GM12878 (cell line): ENCODE data around the gene LCP1. TPM values are rescaled to one million over a fixed set of nuclear protein-coding genes. Genes with fewer than 3 reads are reported as not detected.

Source experiments
- CREM ChIP-seq: IDR thresholded peaks from 2 replicates; pipeline ENCODE4 v1.6.1; 2014; ENCODE audit warnings: antibody characterized with exemption, low read depth
- CTCF ChIP-seq, 3 experiments: IDR thresholded peaks in 2 of 3; conservative IDR thresholded peaks in 1 of 3; 2 replicates each; pipeline ENCODE4 v1.5.1; 2011; ENCODE audit warnings: low read depth in 3 of 3, low read length in 3 of 3, mild to moderate bottlenecking in 3 of 3, control low read depth in 2 of 3, moderate library complexity in 2 of 3, inconsistent platforms in 1 of 3, mixed read lengths in 1 of 3; ENCODE audit not compliant: control insufficient read depth in 2 of 3, insufficient read depth in 1 of 3; ENCODE audit errors: extremely low read depth in 1 of 3
- EGR1 ChIP-seq, 2 experiments: IDR thresholded peaks; 1 replicate in 1 of 2; 2 replicates in 1 of 2; pipeline ENCODE4 v1.6.1; 2011 to 2012; ENCODE audit warnings: low read depth in 2 of 2, low read length in 2 of 2, borderline replicate concordance in 1 of 2, mild to moderate bottlenecking in 1 of 2, moderate library complexity in 1 of 2
- EP300 ChIP-seq, 2 experiments: fragments of 150-350 bp in 1 of 2; IDR thresholded peaks; 2 replicates each; pipeline ENCODE4 v1.6.1; 2011 to 2012; ENCODE audit warnings: low read depth in 2 of 2, low read length in 2 of 2, borderline replicate concordance in 1 of 2, improper control_type of control experiment in 1 of 2, inconsistent platforms in 1 of 2; ENCODE audit not compliant: control insufficient read depth in 1 of 2
- ETV6 ChIP-seq, 2 experiments: fragments of 450-650 bp in 1 of 2; IDR thresholded peaks in 1 of 2; conservative IDR thresholded peaks in 1 of 2; 2 replicates each; pipeline ENCODE4 v1.6.1; 2014; ENCODE audit warnings: antibody characterized with exemption in 1 of 2, borderline replicate concordance in 1 of 2, low read depth in 1 of 2, mild to moderate bottlenecking in 1 of 2, moderate library complexity in 1 of 2
- EZH2 ChIP-seq: IDR thresholded peaks from 2 replicates; pipeline ENCODE4 v1.6.1; 2012; ENCODE audit warnings: low read depth, mild to moderate bottlenecking, control low read depth, inconsistent platforms, low read length, borderline replicate concordance; ENCODE audit not compliant: control insufficient read depth
- FOXM1 ChIP-seq: IDR thresholded peaks from 2 replicates; pipeline ENCODE4 v1.6.1; 2012; ENCODE audit warnings: low read depth, mild to moderate bottlenecking, inconsistent platforms, low read length, moderate library complexity
- HDAC2 ChIP-seq: fragments of 200-600 bp; sonication (generic); IDR thresholded peaks from 2 replicates; pipeline ENCODE4 v1.6.1; 2017
- MLLT1 ChIP-seq: fragments of 450-650 bp; IDR thresholded peaks from 2 replicates; pipeline ENCODE4 v1.6.1; 2016; ENCODE audit warnings: mild to moderate bottlenecking
- MTA2 ChIP-seq: fragments of 450-650 bp; IDR thresholded peaks from 2 replicates; pipeline ENCODE4 v1.6.1; 2016; ENCODE audit warnings: low read depth, mild to moderate bottlenecking, moderate library complexity
- MTA3 ChIP-seq: IDR thresholded peaks from 2 replicates; pipeline ENCODE4 v1.6.1; 2012; ENCODE audit warnings: low read length, inconsistent platforms, borderline replicate concordance
- NFXL1 ChIP-seq: fragments of 450-650 bp; IDR thresholded peaks from 2 replicates; pipeline ENCODE4 v1.6.1; 2017; ENCODE audit warnings: antibody characterized with exemption, mild to moderate bottlenecking, borderline replicate concordance
- NFYB ChIP-seq: IDR thresholded peaks from 2 replicates; pipeline ENCODE4 v1.6.1; 2011; ENCODE audit warnings: low read depth, mild to moderate bottlenecking, low read length, improper control_type of control experiment, moderate library complexity; ENCODE audit not compliant: insufficient read depth
- NR2C1 ChIP-seq: fragments of 450-650 bp; IDR thresholded peaks from 2 replicates; pipeline ENCODE4 v1.6.1; 2017; ENCODE audit warnings: antibody characterized with exemption, mild to moderate bottlenecking, moderate library complexity
- PBX3 ChIP-seq: IDR thresholded peaks from 2 replicates; pipeline ENCODE4 v1.6.1; 2011; ENCODE audit warnings: mild to moderate bottlenecking, low read depth, low read length, moderate library complexity; ENCODE audit not compliant: insufficient replicate concordance
- POLR2A ChIP-seq: IDR thresholded peaks from 2 replicates; pipeline ENCODE4 v1.6.1; 2011; ENCODE audit warnings: low read depth, mild to moderate bottlenecking, low read length
- POLR2AphosphoS2 ChIP-seq: IDR thresholded peaks from 2 replicates; pipeline ENCODE4 v1.6.1; 2011; ENCODE audit warnings: low read depth, mild to moderate bottlenecking, low read length, improper control_type of control experiment, moderate library complexity
- POU2F2 ChIP-seq: IDR thresholded peaks from 3 replicates; pipeline ENCODE4 v1.6.1; 2011; ENCODE audit warnings: low read depth, mild to moderate bottlenecking, low read length, borderline replicate concordance
- RAD21 ChIP-seq: IDR thresholded peaks from 2 replicates; pipeline ENCODE4 v1.6.1; 2011; ENCODE audit warnings: mild to moderate bottlenecking, low read depth, low read length, moderate library complexity; ENCODE audit not compliant: insufficient read depth
- YY1 ChIP-seq: IDR thresholded peaks from 2 replicates; pipeline ENCODE4 v1.6.1; 2011; ENCODE audit warnings: low read depth, mild to moderate bottlenecking, low read length
- ZSCAN29 ChIP-seq: fragments of 450-650 bp; IDR thresholded peaks from 2 replicates; pipeline ENCODE4 v1.6.1; 2017; ENCODE audit warnings: mild to moderate bottlenecking, moderate library complexity
- polyA plus RNA-seq, 11 experiments: library from polyadenylated mRNA; depleted of rRNA in 4 of 11; unstranded in 6 of 11; stranded (reverse) in 5 of 11; fragments of >200 nt; fragmentation: Nextera tagmentation in 4 of 11; fragmentation: Illumina TruSeq in 1 of 11; extraction: Ambion mirVana in 4 of 11; extraction: Trizol in 1 of 11; gene quantifications; 1 replicate in 1 of 11; 2 replicates in 10 of 11; pipeline versions ENCODE4 v1.2.1 to v1.2.3, GENCODE V29; 2011 to 2016; ENCODE audit warnings: inconsistent platforms in 2 of 11, missing spikeins in 2 of 11, low read depth in 1 of 11
- total RNA-seq, 4 experiments: library from RNA; depleted of rRNA in 3 of 4; stranded (reverse); fragments of >200 nt in 3 of 4; fragmentation: Illumina TruSeq in 1 of 4; extraction: Trizol in 1 of 4; gene quantifications; 2 replicates each; pipeline versions ENCODE4 v1.2.1 to v1.2.3, GENCODE V29; 2013 to 2021
- TF ChIP-seq, protein P1 (sequence below): fragments of 450-650 bp; formaldehyde crosslinking; IDR thresholded peaks from 2 replicates; pipeline ENCODE4 v1.4.0; 2020; ENCODE audit warnings: mild to moderate bottlenecking, moderate library complexity

LCP1 gene
- total and polyA plus RNA-seq, 10 of the 15 experiments (the other 5 are each of a cell fraction or from before 2014, with no cell fraction given): 775 to 2,201 (median 1,556) TPM

DNA sequence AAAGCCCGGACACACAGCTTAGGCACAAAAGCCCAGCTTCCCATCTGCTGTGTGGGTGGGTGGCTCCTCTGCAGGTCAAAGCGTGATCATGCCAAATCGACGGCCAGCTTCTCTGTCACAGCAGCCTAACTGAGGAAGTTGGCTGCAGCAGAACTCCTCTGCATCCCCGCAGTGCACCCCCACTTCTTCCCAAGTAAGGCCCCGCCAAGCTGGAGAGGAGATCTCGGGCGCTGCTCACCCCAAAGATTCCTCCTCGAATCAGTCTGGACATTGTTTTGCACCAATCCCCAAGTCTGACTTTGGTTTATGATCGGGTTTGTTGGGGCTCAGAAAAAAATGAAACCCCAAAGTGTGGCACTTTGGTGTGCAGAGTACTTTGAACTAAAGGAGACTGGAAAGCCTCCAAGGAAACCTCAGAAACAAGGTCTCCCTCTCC is 57.4 kb downstream of the LCP1 start (continued):
- TF ChIP-seq CREM: 0 out of 2 replicates have a peak, but pooled peaks have one; percentile 16
- no peak for TF ChIP-seq MTA2
- no peak for TF ChIP-seq NR2C1
- no peak for TF ChIP-seq NFXL1
- TF ChIP-seq YY1: 0 out of 2 replicates have a peak, but pooled peaks have one; percentile 26
- TF ChIP-seq POLR2A: peak; percentile 82
- TF ChIP-seq ZSCAN29: no peak
- TF ChIP-seq FOXM1: peak; percentile 58; the same call in 1 of the 2 replicates
- TF ChIP-seq MTA3: no peak; the same call in 1 of the 2 replicates
- TF ChIP-seq NFYB: no peak
- TF ChIP-seq HDAC2: no peak
- TF ChIP-seq RAD21: 0 out of 2 replicates have a peak, but pooled peaks have one; percentile 4
- 0 out of 3 replicates have a peak, but pooled peaks of 1 of the 2 experiments have one; percentile 21 for TF ChIP-seq EGR1 (IDR thresholded peaks at IDR 0.05; ENCODE audit: borderline replicate concordance in 1 of 2, low read depth in 2 of 2, low read length in 2 of 2)
- TF ChIP-seq EZH2: no peak
- peak; percentile 83; the same call in 1 of the 2 replicates for TF ChIP-seq POLR2AphosphoS2
- TF ChIP-seq, protein P1, sequence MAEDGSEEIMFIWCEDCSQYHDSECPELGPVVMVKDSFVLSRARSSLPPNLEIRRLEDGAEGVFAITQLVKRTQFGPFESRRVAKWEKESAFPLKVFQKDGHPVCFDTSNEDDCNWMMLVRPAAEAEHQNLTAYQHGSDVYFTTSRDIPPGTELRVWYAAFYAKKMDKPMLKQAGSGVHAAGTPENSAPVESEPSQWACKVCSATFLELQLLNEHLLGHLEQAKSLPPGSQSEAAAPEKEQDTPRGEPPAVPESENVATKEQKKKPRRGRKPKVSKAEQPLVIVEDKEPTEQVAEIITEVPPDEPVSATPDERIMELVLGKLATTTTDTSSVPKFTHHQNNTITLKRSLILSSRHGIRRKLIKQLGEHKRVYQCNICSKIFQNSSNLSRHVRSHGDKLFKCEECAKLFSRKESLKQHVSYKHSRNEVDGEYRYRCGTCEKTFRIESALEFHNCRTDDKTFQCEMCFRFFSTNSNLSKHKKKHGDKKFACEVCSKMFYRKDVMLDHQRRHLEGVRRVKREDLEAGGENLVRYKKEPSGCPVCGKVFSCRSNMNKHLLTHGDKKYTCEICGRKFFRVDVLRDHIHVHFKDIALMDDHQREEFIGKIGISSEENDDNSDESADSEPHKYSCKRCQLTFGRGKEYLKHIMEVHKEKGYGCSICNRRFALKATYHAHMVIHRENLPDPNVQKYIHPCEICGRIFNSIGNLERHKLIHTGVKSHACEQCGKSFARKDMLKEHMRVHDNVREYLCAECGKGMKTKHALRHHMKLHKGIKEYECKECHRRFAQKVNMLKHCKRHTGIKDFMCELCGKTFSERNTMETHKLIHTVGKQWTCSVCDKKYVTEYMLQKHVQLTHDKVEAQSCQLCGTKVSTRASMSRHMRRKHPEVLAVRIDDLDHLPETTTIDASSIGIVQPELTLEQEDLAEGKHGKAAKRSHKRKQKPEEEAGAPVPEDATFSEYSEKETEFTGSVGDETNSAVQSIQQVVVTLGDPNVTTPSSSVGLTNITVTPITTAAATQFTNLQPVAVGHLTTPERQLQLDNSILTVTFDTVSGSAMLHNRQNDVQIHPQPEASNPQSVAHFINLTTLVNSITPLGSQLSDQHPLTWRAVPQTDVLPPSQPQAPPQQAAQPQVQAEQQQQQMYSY (CRISPR knock-in tag): no peak
- peak; percentile 45; the same call in 2 of the 3 replicates for TF ChIP-seq POU2F2
- TF ChIP-seq CTCF (IDR thresholded peaks at IDR 0.05 in 2 of 3, conservative IDR thresholded peaks at IDR 0.05 in 1 of 3; ENCODE audit: control insufficient read depth in 2 of 3, extremely low read depth in 1 of 3, insufficient read depth in 1 of 3, low read depth in 3 of 3, low read length in 3 of 3): no peak
- no peak for TF ChIP-seq MLLT1
- TF ChIP-seq PBX3: no peak
- peak in 1 of 2 experiments; percentile 21; a peak in 1 of 4 replicates for TF ChIP-seq ETV6 (conservative IDR thresholded peaks at IDR 0.05 in 1 of 2, IDR thresholded peaks at IDR 0.05 in 1 of 2; ENCODE audit: borderline replicate concordance in 1 of 2, low read depth in 1 of 2)
- no peak for TF ChIP-seq EP300 (IDR thresholded peaks at IDR 0.05; ENCODE audit: borderline replicate concordance in 1 of 2, control insufficient read depth in 1 of 2, low read depth in 2 of 2, low read length in 2 of 2)
